Progenitor cell of endocrine pancreas (in vitro differentiated cells): ENCODE results near the gene PRKCZ. TPM values are rescaled to one million over a fixed set of nuclear protein-coding genes. Genes with fewer than 3 reads are reported as not detected.

ENCODE experiments used
- DNase-seq: peaks from one replicate; pipeline ENCODE4 v3.0.0; 2021; ENCODE audit warnings: low spot score; ENCODE audit not compliant: unreplicated experiment
- H3K27ac Mint-ChIP-seq: 2 replicates; pipeline ENCODE4 v1.8.0; 2021; ENCODE audit warnings: mild to moderate bottlenecking, moderate library complexity, mixed read lengths
- H3K27me3 Mint-ChIP-seq: 2 replicates; pipeline ENCODE4 v1.8.0; 2021; ENCODE audit warnings: mixed read lengths
- H3K36me3 Mint-ChIP-seq: 2 replicates; pipeline ENCODE4 v1.8.0; 2022; ENCODE audit warnings: mixed read lengths; ENCODE audit not compliant: insufficient read depth
- H3K4me1 Mint-ChIP-seq: 2 replicates; pipeline ENCODE4 v1.8.0; 2021; ENCODE audit warnings: low read depth, mixed read lengths
- H3K4me3 Mint-ChIP-seq: 2 replicates; pipeline ENCODE4 v1.8.0; 2021; ENCODE audit warnings: low read depth, mild to moderate bottlenecking, moderate library complexity, mixed read lengths
- H3K9me3 Mint-ChIP-seq: 2 replicates; pipeline ENCODE4 v1.8.0; 2021; ENCODE audit warnings: low read depth, mixed read lengths
- CTCF ChIP-seq: fragments of 200-600 bp; sonication (generic); IDR thresholded peaks from one replicate; pipeline ENCODE4 v1.5.0; 2021; ENCODE audit warnings: antibody characterized with exemption, mild to moderate bottlenecking; ENCODE audit not compliant: unreplicated experiment
- total RNA-seq: library from RNA; stranded (reverse); gene quantifications from 2 replicates; pipeline ENCODE4 v1.2.1, GENCODE V29; 2021

Gene PRKCZ
- total RNA-seq, 1 donor from 2014 or later = 71.5 TPM

DNA sequence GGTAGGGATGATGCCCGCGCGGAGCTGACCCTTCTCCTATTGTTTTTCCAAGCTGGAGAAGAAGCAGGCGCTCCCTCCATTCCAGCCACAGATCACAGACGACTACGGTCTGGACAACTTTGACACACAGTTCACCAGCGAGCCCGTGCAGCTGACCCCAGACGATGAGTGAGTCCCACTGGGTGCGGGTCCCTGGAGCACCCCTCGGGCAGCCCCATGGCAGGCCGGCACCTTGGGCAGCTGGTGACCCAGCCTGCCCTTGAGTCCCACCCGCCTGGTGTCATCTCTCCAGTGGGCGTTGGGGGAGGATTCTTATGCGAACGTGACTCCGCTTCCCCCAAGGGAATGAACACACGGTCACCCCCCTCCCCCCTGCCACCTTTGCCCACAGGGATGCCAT, 134.3 kb downstream of the PRKCZ start:
- Mint-ChIP-seq H3K36me3 (peaks cover 10% of the 10 kb centered on the region), H3K9me3 (no peaks in the 10 kb centered on the region), H3K27me3 (no peaks in the 10 kb centered on the region), H3K27ac (no peak overlapping the region), H3K4me1 (peaks cover 2% of the 10 kb centered on the region), H3K4me3 (no peak overlapping the region)
- TF ChIP-seq CTCF = no peak
- no peak for DNase-seq

- H3K4me1 Mint-ChIP-seq = peaks cover 2% of the 10 kb centered on the region
- peaks cover 10% of the 10 kb centered on the region for H3K36me3 Mint-ChIP-seq
- H3K27me3 Mint-ChIP-seq = no peaks in the 10 kb centered on the region
- no peak for DNase-seq
- no peaks in the 10 kb centered on the region for H3K9me3 Mint-ChIP-seq
- no peak overlapping the region for H3K4me3 Mint-ChIP-seq
- TF ChIP-seq CTCF = no peak
- H3K27ac Mint-ChIP-seq = no peak overlapping the region
These were observed 134.7 kb downstream of the PRKCZ start for GRCh38 chr1:2184934-2185333.

- no peak for TF ChIP-seq CTCF
- no peak for DNase-seq
- Mint-ChIP-seq H3K9me3 (no peaks in the 10 kb centered on the region), H3K36me3 (peaks cover 7% of the 10 kb centered on the region), H3K4me1 (peaks cover 7% of the 10 kb centered on the region), H3K4me3 (no peak overlapping the region), H3K27me3 (no peaks in the 10 kb centered on the region), H3K27ac (no peak overlapping the region)
These were observed 136.0 kb downstream of the PRKCZ start for GRCh38 chr1:2185880-2186855.

DNA sequence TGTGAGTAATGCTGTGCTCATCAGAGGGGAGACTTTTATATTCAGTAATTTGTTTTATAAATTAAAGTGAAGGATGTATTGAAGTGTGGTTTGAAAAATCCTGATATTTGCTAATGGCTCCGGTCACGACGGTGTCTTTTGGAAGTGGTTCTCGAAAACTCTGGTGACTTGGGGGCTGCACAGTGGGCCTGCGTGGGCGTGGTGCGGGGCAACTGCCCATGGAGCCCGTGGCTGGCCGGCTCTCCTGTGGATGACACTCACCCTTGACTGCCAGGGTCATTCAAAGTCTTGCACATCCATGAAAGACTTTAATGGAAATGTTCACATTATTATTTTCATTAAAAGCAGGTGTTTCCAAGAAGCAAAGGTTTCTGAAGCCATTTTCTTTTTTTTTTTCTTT, 136.7 kb downstream of the PRKCZ start:
- Mint-ChIP-seq H3K4me1 (peaks cover 9% of the 10 kb centered on the region), H3K27ac (no peak overlapping the region), H3K27me3 (no peaks in the 10 kb centered on the region), H3K4me3 (no peak overlapping the region), H3K36me3 (peaks cover 7% of the 10 kb centered on the region), H3K9me3 (no peaks in the 10 kb centered on the region)
- TF ChIP-seq CTCF = no peak
- no peak for DNase-seq

DNA sequence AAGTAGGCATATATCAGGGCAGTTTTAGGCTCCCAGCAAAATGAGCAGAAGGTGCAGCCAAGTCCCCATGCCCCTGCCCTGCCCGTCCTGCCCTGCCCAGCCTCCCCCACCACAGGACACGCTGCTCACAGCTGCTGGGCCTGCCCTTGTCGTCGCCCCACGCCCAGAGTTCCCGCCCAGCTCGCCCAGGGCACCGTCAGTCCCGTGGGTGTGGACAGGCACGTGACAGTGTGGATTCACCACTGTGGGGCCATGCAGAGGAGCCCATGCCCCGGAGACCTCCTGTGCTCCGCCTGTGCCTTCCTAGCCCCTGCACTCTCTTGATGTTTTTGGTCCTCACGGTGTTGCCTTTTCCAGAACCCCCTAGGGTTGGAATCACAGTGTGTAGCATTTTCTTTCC, 137.4 kb downstream of the PRKCZ start:
- DNase-seq = no peak
- H3K9me3 Mint-ChIP-seq = no peaks in the 10 kb centered on the region
- peaks cover 9% of the 10 kb centered on the region for H3K4me1 Mint-ChIP-seq
- H3K4me3 Mint-ChIP-seq = no peak overlapping the region
- no peaks in the 10 kb centered on the region for H3K27me3 Mint-ChIP-seq
- H3K36me3 Mint-ChIP-seq = peaks cover 6% of the 10 kb centered on the region
- H3K27ac Mint-ChIP-seq = peak overlapping the region; percentile 63
- no peak for TF ChIP-seq CTCF
